ENCODE data around the gene HLA-C.

- TF ChIP-seq CTCF (IDR thresholded peaks at IDR 0.05), result no peak
- TF ChIP-seq POLR2AphosphoS5 (IDR thresholded peaks at IDR 0.05), result no peak
These were observed 13.6 kb upstream of the HLA-C start for GRCh38 chr6:31285486-31285885.
